ENCODE measurements around the gene LAMTOR1.

LAMTOR1 gene

GRCh38 chr11:72116019-72116755 lies 13.1 kb upstream of the LAMTOR1 start:
- DNase-seq: no peak

GRCh38 chr11:72114570-72114969 lies 11.5 kb upstream of the LAMTOR1 start:
- no peak for DNase-seq

- DNase-seq: no peak
Observed at GRCh38 chr11:72112978-72113808, 10.1 kb upstream of the LAMTOR1 start.

- DNase-seq: peak; percentile 96 to 99
Observed at GRCh38 chr11:72112143-72112977, 9.3 kb upstream of the LAMTOR1 start, which contains the start of gene ANAPC15. Gene ANAPC15 (minus strand): TSS chr11:72112695. CDS start chr11:72111276, 1,419 bp downstream.

- no peak for DNase-seq
Observed at GRCh38 chr11:72111300-72112142, 8.4 kb upstream of the LAMTOR1 start.

GRCh38 chr11:72105888-72106287 lies 2.8 kb upstream of the LAMTOR1 start, which contains the start of gene TOMT:
Gene TOMT (plus strand): TSS chr11:72105924. CDS start chr11:72105952, 28 bp downstream.
- DNase-seq: no peak

GRCh38 chr11:72103754-72104167 lies 664 bp upstream of the LAMTOR1 start:
- no peak for DNase-seq

- DNase-seq: no peak
Observed at GRCh38 chr11:72102631-72102945, 509 bp downstream of the LAMTOR1 start.

GRCh38 chr11:72102162-72102561 lies 935 bp downstream of the LAMTOR1 start:
- no peak for DNase-seq

- no peak for DNase-seq
Observed at GRCh38 chr11:72100462-72100861, 2.6 kb downstream of the LAMTOR1 start.

GRCh38 chr11:72100009-72100408 lies 3.1 kb downstream of the LAMTOR1 start:
- no peak for DNase-seq

- DNase-seq: no peak
Observed at GRCh38 chr11:72098741-72099140, 4.4 kb downstream of the LAMTOR1 start.

- DNase-seq: no peak
Observed at GRCh38 chr11:72091292-72091691, 11.8 kb downstream of the LAMTOR1 start.

- DNase-seq: no peak
Observed at GRCh38 chr11:72088076-72088808, 14.9 kb downstream of the LAMTOR1 start.

GRCh38 chr11:72085621-72086351 lies 17.3 kb downstream of the LAMTOR1 start:
- no peak for DNase-seq

GRCh38 chr11:72084965-72085364 lies 18.1 kb downstream of the LAMTOR1 start:
- DNase-seq: peak; percentile 57 to 72

- DNase-seq: no peak
Observed at GRCh38 chr11:72084076-72084475, 19.0 kb downstream of the LAMTOR1 start.

- DNase-seq: no peak
Observed at GRCh38 chr11:72083414-72083813, 19.7 kb downstream of the LAMTOR1 start.

- no peak for DNase-seq
Observed at GRCh38 chr11:72081821-72082453, 21.2 kb downstream of the LAMTOR1 start.

- DNase-seq: no peak
Observed at GRCh38 chr11:72081184-72081644, 21.9 kb downstream of the LAMTOR1 start.
